Heart right ventricle (tissue), 16 donors: ENCODE results near the gene C22orf31. TPM values are rescaled to one million over a fixed set of nuclear protein-coding genes. Genes with fewer than 3 reads are reported as not detected.

Experiments used
- ATAC-seq, 8 donors: fragments of 200-7000 bp; cut with Tn5 transposase; one replicate each; pipeline ENCODE4 v1.9.1; 2020; ENCODE audit warnings: mild to moderate bottlenecking in 8 of 8, moderate library complexity in 8 of 8, moderate number of reproducible peaks in 1 of 8
- DNase-seq, 2 donors: peaks; one replicate each; pipeline ENCODE4 v3.0.0-alpha.2; 2020
- H3K27ac ChIP-seq, 10 donors: fragments of 200-600 bp; sonication (generic) in 2 of 10; one replicate each; pipeline versions ENCODE4 v1.5.0 to v1.8.0; 2020 to 2022; ENCODE audit warnings: mild to moderate bottlenecking in 3 of 10
- H3K27me3 ChIP-seq, 7 donors: fragments of 200-600 bp; one replicate each; pipeline ENCODE4 v1.8.0; 2021 to 2022; ENCODE audit warnings: mild to moderate bottlenecking in 2 of 7
- H3K36me3 ChIP-seq, 9 donors: fragments of 200-600 bp; sonication (generic) in 1 of 9; one replicate each; pipeline versions ENCODE4 v1.5.0 to v1.8.0; 2020 to 2022; ENCODE audit warnings: mild to moderate bottlenecking in 2 of 9
- H3K4me1 ChIP-seq, 9 donors: fragments of 200-600 bp; sonication (generic) in 1 of 9; one replicate each; pipeline versions ENCODE4 v1.5.0 to v1.8.0; 2020 to 2022; ENCODE audit warnings: mild to moderate bottlenecking in 4 of 9
- H3K4me3 ChIP-seq, 10 donors: fragments of 200-600 bp; sonication (generic) in 2 of 10; one replicate each; pipeline versions ENCODE4 v1.5.0 to v1.8.0; 2020 to 2022; ENCODE audit warnings: mild to moderate bottlenecking in 7 of 10, moderate library complexity in 2 of 10
- H3K9me3 ChIP-seq, 11 donors: fragments of 200-600 bp in 10 of 11; sonication (generic) in 2 of 11; one replicate each; pipeline versions ENCODE4 v1.5.0 to v1.8.0; 2013 to 2022; ENCODE audit warnings: mild to moderate bottlenecking in 2 of 11, control low read depth in 1 of 11, moderate library complexity in 1 of 11
- WGBS, 2 donors: extraction: QIAGEN DNeasy Blood & Tissue Kit; methylation state at CpG; one replicate each; pipeline ENCODE4 v1.1.7; 2013; ENCODE audit warnings: inconsistent platforms in 1 of 2; 5-methylcytosine and 5-hydroxymethylcytosine counted together
- intact Hi-C, 10 donors: fragments of 100-400 bp; cut with DNase I; formaldehyde crosslinking; loops; one replicate each; pipeline versions ENCODE4 v1.11.1 to v1.14.2; 2022
- polyA plus RNA-seq, 2 donors: library from polyadenylated mRNA; stranded (reverse); fragments of 200-250 nt; gene quantifications; one replicate each; pipeline ENCODE4 v1.2.3, GENCODE V29; 2013
- total RNA-seq, 10 donors: library from RNA; stranded (reverse); fragmentation: NEBNext Ultra II Directional in 3 of 10; extraction: Animal tissue kit (Norgen Biotek cat#: 25700) in 3 of 10; gene quantifications; one replicate each; pipeline versions ENCODE4 v1.2.1 to v1.2.4, GENCODE V29; 2021 to 2023
- TF ChIP-seq, protein P1 (sequence below), 9 donors: fragments of 200-600 bp; sonication (generic) in 2 of 9; IDR thresholded peaks; one replicate each; pipeline versions ENCODE4 v1.5.0 to v1.8.0; 2021 to 2022; ENCODE audit warnings: antibody characterized with exemption in 9 of 9, mild to moderate bottlenecking in 5 of 9, moderate library complexity in 1 of 9
- donor health status: Arrhythmogenic right ventricular cardiomyopathy.
- donor health status: ischemic (EF 13 %, LVEDD 7.1; RV severe dilation, severe dysfunction).
- donor health status: healthy with polysubstance abuse.
- donor health status: DM: no; HTN: yes; CAD: no.
- donor health status: DM: no; HTN: no; CAD: no.
- donor health status: ischemic (EF 25% LVEDD 6.9; RV normal size, moderate dysfunction).
- donor health status: ischemic (EF 25% LVEDD 5.7; RV mildly dilated, moderate dysfunction).
- donor health status: healthy.
- donor health status: DM: yes; HTN: yes; CAD: no.
- donor health status: Ischemic cardiomyopathy.
- donor health status: ischemic (EF 35%, LVEDD 5.7; RV mildly dilated, moderate dysfunction).
- donor health status: nonischemic (EF 11% LVEDD 7.7; RV severe dilation, severe dysfunction).
- donor health status: DM: yes; HTN: yes; CAD: no.
- donor health status: PGD.
- donor health status: ischemic (EF 29% LVEDD 5.4; RV normal size, mild dysfunction).
- donor health status: nonischemic (EF 23%, LVEDD 6.1; RV moderate dilation, normal function).

The C22orf31 gene
- total and polyA plus RNA-seq, 12 donors, result 0.24 TPM; not detected in 11

DNA sequence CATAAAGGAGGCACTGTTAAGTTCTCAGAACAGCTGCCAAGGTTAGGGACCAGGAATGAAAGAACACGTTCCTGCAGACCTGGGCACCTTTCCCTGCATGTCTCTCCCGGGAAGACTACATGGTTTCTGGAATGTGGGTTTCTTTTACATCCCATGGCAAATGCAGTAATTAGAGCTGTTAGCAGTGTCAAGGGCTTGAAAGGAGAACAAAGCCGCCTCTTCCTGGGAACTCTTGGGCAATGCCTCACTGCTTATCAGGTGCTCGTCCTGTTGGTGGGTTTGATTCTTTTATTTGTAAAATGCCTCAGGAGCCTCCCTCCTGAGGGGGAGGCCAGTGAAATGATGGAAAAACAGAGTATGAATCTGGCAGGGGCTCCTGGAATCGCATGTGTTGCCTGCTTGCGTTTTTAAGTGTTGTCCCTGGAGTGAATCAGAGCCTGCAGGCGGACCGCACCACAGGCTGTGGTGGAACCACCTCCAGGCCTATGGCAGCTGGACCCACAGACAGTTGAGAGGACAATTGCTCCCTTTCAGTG lies 723 bp upstream of the C22orf31 start:
- WGBS, 2 donors, result 55 to 68% methylated on average over 8 of the region's 8 CpGs
- ATAC-seq (peak in 3 of 8 donors; percentile 14 to 47 (median 35)), DNase-seq (no peak)
- H3K4me3 ChIP-seq, result no peak overlapping the region
- TF ChIP-seq, protein P1, sequence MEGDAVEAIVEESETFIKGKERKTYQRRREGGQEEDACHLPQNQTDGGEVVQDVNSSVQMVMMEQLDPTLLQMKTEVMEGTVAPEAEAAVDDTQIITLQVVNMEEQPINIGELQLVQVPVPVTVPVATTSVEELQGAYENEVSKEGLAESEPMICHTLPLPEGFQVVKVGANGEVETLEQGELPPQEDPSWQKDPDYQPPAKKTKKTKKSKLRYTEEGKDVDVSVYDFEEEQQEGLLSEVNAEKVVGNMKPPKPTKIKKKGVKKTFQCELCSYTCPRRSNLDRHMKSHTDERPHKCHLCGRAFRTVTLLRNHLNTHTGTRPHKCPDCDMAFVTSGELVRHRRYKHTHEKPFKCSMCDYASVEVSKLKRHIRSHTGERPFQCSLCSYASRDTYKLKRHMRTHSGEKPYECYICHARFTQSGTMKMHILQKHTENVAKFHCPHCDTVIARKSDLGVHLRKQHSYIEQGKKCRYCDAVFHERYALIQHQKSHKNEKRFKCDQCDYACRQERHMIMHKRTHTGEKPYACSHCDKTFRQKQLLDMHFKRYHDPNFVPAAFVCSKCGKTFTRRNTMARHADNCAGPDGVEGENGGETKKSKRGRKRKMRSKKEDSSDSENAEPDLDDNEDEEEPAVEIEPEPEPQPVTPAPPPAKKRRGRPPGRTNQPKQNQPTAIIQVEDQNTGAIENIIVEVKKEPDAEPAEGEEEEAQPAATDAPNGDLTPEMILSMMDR (IDR thresholded peaks at IDR 0.05), result no peak
- H3K36me3 ChIP-seq, result no peaks in the 10 kb centered on the region
- no peaks in the 10 kb centered on the region for H3K9me3 ChIP-seq
- peaks cover 0 to 19% (median 0%) of the 10 kb centered on the region in 7 donors for H3K27me3 ChIP-seq
- no peak overlapping the region for H3K27ac ChIP-seq
- H3K4me1 ChIP-seq, result no peaks in the 10 kb centered on the region
- intact Hi-C loops, result loop anchor here in 1 of 10 donors (10.0 kb wide), 1 partner anchor 92 kb away; no protein-coding TSS in a partner anchor

GRCh38 chr22:29060931-29061330 lies 700 bp downstream of the C22orf31 start:
- no peak for DNase-seq
- no peak overlapping the region for H3K27ac ChIP-seq
- WGBS, 2 donors, result 48 to 65% methylated on average over 7 of the region's 7 CpGs
- intact Hi-C loops, result loop anchor here in 1 of 10 donors (10.0 kb wide), 1 partner anchor 94 kb away; no protein-coding TSS in a partner anchor
- no peaks in the 10 kb centered on the region for H3K4me1 ChIP-seq
- no peak for ATAC-seq
- H3K27me3 ChIP-seq, result peaks cover 0 to 11% (median 0%) of the 10 kb centered on the region in 7 donors
- no peak overlapping the region for H3K4me3 ChIP-seq
- no peaks in the 10 kb centered on the region for H3K36me3 ChIP-seq
- no peaks in the 10 kb centered on the region for H3K9me3 ChIP-seq
- TF ChIP-seq, protein P1 (IDR thresholded peaks at IDR 0.05), result no peak

DNA sequence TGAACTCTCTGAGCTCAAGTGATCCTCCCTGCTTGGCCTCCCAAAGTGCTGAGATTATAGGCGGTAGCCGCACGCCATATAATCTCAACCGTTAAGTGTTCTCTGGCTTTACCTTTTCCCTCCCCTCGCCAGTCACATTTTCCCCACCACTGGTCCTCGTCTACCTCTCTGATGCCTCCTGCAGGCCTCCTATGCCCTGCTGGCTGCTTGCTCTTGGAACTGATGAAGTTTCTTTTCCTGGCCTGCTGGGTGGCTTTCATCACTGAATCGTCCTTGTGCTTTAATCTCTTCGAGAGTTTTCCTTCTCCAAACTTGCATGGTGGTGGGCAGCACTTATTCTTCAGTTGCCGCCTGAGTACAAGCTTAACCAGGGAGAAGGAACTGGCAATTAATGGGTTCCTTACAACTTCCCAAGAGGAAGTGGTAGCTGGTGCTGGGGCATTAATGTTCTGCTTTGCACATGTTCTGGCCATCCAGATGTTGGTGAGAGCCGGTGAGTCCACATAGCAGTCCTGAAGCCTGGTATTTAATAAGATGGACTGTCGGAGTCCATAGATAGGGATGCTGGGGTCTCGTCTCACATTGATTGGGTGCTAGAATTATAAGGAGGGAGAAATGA lies 1.3 kb downstream of the C22orf31 start:
- intact Hi-C loops, result loop anchor here in 1 of 10 donors (10.0 kb wide), 1 partner anchor 94 kb away; no protein-coding TSS in a partner anchor
- H3K27ac ChIP-seq, result no peak overlapping the region
- no peak overlapping the region for H3K4me3 ChIP-seq
- H3K9me3 ChIP-seq, result no peaks in the 10 kb centered on the region
- peaks cover 0 to 11% (median 0%) of the 10 kb centered on the region in 7 donors for H3K27me3 ChIP-seq
- no peaks in the 10 kb centered on the region for H3K36me3 ChIP-seq
- no peaks in the 10 kb centered on the region for H3K4me1 ChIP-seq
- 87 to 89% methylated on average over 12 of the region's 12 CpGs for WGBS, 2 donors
- TF ChIP-seq, protein P1 (IDR thresholded peaks at IDR 0.05), result no peak
- ATAC-seq (no peak), DNase-seq (no peak)

DNA sequence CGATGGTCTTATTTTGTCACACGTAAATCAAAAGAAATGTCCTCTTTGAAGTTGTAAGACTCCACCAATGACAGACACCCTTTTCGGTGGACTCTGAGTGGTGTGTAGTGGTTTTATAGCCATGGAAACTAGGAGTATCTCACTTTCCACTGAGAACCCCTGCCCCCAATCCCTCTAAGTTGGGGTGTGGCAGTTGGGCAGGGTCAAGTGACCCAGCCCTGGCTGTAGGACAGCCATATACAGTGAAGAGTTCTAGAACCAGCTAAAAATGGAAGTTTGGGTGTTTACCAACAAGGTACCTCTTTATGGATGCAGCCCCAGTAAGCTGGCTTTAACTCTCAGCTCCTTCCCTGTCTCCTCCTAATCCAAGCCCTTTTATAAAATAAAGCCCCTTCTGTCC lies 5.2 kb downstream of the C22orf31 start:
- no peak for DNase-seq
- no peaks in the 10 kb centered on the region for H3K4me1 ChIP-seq
- TF ChIP-seq, protein P1 (IDR thresholded peaks at IDR 0.05), result no peak
- ATAC-seq, result no peak
- 96 to 97% methylated on average over 3 of the region's 3 CpGs for WGBS, 2 donors
- intact Hi-C loops, result loop anchor here in 1 of 10 donors (10.0 kb wide), 1 partner anchor 198 kb away; no protein-coding TSS in a partner anchor
- no peaks in the 10 kb centered on the region for H3K36me3 ChIP-seq
- H3K27ac ChIP-seq, result no peak overlapping the region
- H3K27me3 ChIP-seq, result no peaks in the 10 kb centered on the region
- no peak overlapping the region for H3K4me3 ChIP-seq
- no peaks in the 10 kb centered on the region for H3K9me3 ChIP-seq
